ENCODE data around the gene PPP2R1B. TPM values are rescaled to one million over a fixed set of nuclear protein-coding genes. Genes with fewer than 3 reads are reported as not detected.

Gene PPP2R1B
- polyA plus RNA-seq (2011; rRNA removed): 24.7 and 26.3 TPM in 2 replicates
- polyA plus RNA-seq (2012; cell fraction: cytosol; rRNA removed): 10.4 and 10.6 TPM in 2 replicates
- polyA plus RNA-seq (2012; cell fraction: nucleus; rRNA removed): 7.3 and 11.7 TPM in 2 replicates
- polyA plus RNA-seq (2017; fragmentation: RNase III; extraction: RNeasy Plus Mini Kit Qiagen cat#74134 plus additional on column Dnase treatment): 16.9 to 18.6 TPM (median 17.9 TPM) in 3 replicates
- 28.0 and 31.2 TPM in 2 replicates for polyA minus RNA-seq (2011; rRNA and poly(A)+ RNA removed)

DNA sequence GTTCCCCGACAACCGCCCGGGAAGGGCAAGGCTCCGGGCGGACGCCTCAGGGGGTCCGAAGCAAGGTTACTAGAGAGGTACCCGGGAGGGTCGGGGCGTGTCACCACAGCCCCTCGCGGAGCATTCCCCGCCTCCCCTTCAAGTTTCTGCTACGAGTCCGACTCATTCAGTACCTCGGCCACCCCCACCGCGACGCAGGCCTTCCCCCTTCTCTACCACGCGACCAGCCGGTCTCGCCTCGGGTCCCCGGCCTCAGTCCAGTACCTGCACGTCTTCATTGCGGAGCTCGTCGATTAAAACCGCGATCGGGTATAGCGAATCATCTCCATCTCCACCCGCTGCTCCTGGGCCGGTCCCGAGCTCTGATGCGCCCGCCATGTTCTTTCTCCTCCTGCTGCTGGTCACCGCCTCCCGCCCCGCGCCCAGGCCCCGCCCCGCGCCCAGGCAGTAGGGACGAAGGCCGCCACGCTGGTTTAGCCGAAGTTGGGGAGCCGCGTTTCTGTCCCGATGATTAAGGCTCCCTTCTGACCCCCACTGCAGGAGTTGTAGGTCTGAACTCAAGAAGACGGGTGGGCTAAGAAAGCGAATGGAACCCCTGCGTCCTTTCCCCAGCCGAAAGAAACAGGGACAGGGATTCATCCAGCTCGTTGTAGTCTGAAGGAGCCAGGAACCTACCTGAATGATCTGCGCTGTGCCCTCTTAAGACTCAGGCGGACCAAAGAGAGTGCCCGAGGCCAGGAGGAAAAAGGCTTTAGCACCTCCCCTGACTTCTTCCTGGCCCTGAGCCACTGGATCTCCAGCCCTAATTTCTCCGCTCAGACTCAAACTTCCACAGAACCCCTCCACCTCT, at the start of gene PPP2R1B:
TSS of gene PPP2R1B (minus strand) at position 406 of the 850 bp plus-strand sequence. CDS start at position 378, 28 bp downstream.
- ChIA-PET POLR2A (interaction anchor here (0.6 to 1.4 kb wide), 6 partner anchors 11 to 164 kb away, joined by 3 to 4 read pairs (median 4); no protein-coding TSS in a partner anchor), CTCF (interaction anchor here (0.7 to 5.9 kb wide), 7 partner anchors 12 to 180 kb away, joined by 3 to 49 read pairs (median 5); no protein-coding TSS in a partner anchor)
- DNase-seq (ENCODE audit: low read depth in 1 of 2, low spot score in 1 of 2) (peak; percentile 62 to 82), FAIRE-seq (no peak), ATAC-seq (peak; percentile 96 to 97)
- H3K9me3 ChIP-seq: no peaks in the 10 kb centered on the region
- 2% methylated on average over 15 of the region's 61 CpGs for WGBS (ENCODE audit: missing lambda C conversion rate)
- H3K27ac ChIP-seq: peak within 1 kb of the TSS; percentile 79 to 94
- H3K4me1 ChIP-seq: peaks cover 13% of the 10 kb centered on the region; the same call in 1 of the 3 replicates
- peak within 1 kb of the TSS; percentile 99 for H3K4me2 ChIP-seq
- peak within 1 kb of the TSS; percentile 97 for H3K4me3 ChIP-seq
- TF ChIP-seq RFX5 (IDR thresholded peaks at IDR 0.05): no peak
- TF ChIP-seq HDAC2 (IDR thresholded peaks at IDR 0.05): no peak
- no peak for TF ChIP-seq HOXA7 (CRISPR knock-in tag; IDR thresholded peaks at IDR 0.05)
- TF ChIP-seq RAD21 (conservative IDR thresholded peaks at IDR 0.05 in 1 of 2, IDR thresholded peaks at IDR 0.05 in 1 of 2): no peak
- no peak for TF ChIP-seq EHMT2 (IDR thresholded peaks at IDR 0.05; ENCODE audit: low read depth)
- no peak for TF ChIP-seq CEBPB (IDR thresholded peaks at IDR 0.05)
- TF ChIP-seq, protein P1, sequence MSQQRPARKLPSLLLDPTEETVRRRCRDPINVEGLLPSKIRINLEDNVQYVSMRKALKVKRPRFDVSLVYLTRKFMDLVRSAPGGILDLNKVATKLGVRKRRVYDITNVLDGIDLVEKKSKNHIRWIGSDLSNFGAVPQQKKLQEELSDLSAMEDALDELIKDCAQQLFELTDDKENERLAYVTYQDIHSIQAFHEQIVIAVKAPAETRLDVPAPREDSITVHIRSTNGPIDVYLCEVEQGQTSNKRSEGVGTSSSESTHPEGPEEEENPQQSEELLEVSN (IDR thresholded peaks at IDR 0.05; ENCODE audit: borderline replicate concordance, low read depth): no peak; the same call in 1 of the 2 replicates
- TF ChIP-seq CBX2 (IDR thresholded peaks at IDR 0.05; ENCODE audit: borderline replicate concordance, low read depth): no peak
- no peak for TF ChIP-seq ZSCAN20 (CRISPR knock-in tag; IDR thresholded peaks at IDR 0.05)
- no peak for TF ChIP-seq PBX3 (IDR thresholded peaks at IDR 0.05)
- TF ChIP-seq POLR2A (IDR thresholded peaks at IDR 0.05; ENCODE audit: low read length): peak; percentile 82
- no peak for TF ChIP-seq SREBF2 (IDR thresholded peaks at IDR 0.05)
- TF ChIP-seq FOXS1 (CRISPR knock-in tag; IDR thresholded peaks at IDR 0.05): no peak
- TF ChIP-seq, protein P2, sequence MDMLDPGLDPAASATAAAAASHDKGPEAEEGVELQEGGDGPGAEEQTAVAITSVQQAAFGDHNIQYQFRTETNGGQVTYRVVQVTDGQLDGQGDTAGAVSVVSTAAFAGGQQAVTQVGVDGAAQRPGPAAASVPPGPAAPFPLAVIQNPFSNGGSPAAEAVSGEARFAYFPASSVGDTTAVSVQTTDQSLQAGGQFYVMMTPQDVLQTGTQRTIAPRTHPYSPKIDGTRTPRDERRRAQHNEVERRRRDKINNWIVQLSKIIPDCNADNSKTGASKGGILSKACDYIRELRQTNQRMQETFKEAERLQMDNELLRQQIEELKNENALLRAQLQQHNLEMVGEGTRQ (IDR thresholded peaks at IDR 0.05): no peak
- TF ChIP-seq PHF8 (IDR thresholded peaks at IDR 0.05; ENCODE audit: borderline replicate concordance, low read depth): peak; percentile 52
- no peak for TF ChIP-seq MYC (IDR thresholded peaks at IDR 0.05; ENCODE audit: borderline replicate concordance, low read length)
- no peak for TF ChIP-seq HOXB5 (CRISPR knock-in tag; IDR thresholded peaks at IDR 0.05)
- TF ChIP-seq FOSB (CRISPR knock-in tag; IDR thresholded peaks at IDR 0.05): no peak
- TF ChIP-seq, protein P3, sequence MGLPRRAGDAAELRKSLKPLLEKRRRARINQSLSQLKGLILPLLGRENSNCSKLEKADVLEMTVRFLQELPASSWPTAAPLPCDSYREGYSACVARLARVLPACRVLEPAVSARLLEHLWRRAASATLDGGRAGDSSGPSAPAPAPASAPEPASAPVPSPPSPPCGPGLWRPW (IDR thresholded peaks at IDR 0.05): no peak
- TF ChIP-seq FOSL2 (IDR thresholded peaks at IDR 0.05): no peak
- TF ChIP-seq FOSL2 (CRISPR knock-in tag; IDR thresholded peaks at IDR 0.05): no peak
- no peak for TF ChIP-seq BHLHE40 (IDR thresholded peaks at IDR 0.05; ENCODE audit: low read depth, low read length)
- TF ChIP-seq, protein P4, sequence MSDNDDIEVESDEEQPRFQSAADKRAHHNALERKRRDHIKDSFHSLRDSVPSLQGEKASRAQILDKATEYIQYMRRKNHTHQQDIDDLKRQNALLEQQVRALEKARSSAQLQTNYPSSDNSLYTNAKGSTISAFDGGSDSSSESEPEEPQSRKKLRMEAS (IDR thresholded peaks at IDR 0.05): peak; percentile 50
- TF ChIP-seq HEYL (CRISPR knock-in tag; IDR thresholded peaks at IDR 0.05): no peak
- TF ChIP-seq HMGXB4 (CRISPR knock-in tag; IDR thresholded peaks at IDR 0.05; ENCODE audit: borderline replicate concordance): no peak
- no peak for TF ChIP-seq EHF (CRISPR knock-in tag; IDR thresholded peaks at IDR 0.05)
- TF ChIP-seq POLR2AphosphoS2 (conservative IDR thresholded peaks at IDR 0.05; ENCODE audit: low read length): no peak
- no peak for TF ChIP-seq ELK1 (IDR thresholded peaks at IDR 0.05; ENCODE audit: low read depth, low read length)
- no peak for TF ChIP-seq JUNB (IDR thresholded peaks at IDR 0.05)
- TF ChIP-seq CBX8 (IDR thresholded peaks at IDR 0.05): no peak
- TF ChIP-seq TFCP2L1 (CRISPR knock-in tag; IDR thresholded peaks at IDR 0.05): no peak
- no peak for TF ChIP-seq CHD4 (IDR thresholded peaks at IDR 0.05; ENCODE audit: borderline replicate concordance)
- no peak for TF ChIP-seq HOXB13 (CRISPR knock-in tag; IDR thresholded peaks at IDR 0.05; ENCODE audit: low read depth)
- TF ChIP-seq, protein P5, sequence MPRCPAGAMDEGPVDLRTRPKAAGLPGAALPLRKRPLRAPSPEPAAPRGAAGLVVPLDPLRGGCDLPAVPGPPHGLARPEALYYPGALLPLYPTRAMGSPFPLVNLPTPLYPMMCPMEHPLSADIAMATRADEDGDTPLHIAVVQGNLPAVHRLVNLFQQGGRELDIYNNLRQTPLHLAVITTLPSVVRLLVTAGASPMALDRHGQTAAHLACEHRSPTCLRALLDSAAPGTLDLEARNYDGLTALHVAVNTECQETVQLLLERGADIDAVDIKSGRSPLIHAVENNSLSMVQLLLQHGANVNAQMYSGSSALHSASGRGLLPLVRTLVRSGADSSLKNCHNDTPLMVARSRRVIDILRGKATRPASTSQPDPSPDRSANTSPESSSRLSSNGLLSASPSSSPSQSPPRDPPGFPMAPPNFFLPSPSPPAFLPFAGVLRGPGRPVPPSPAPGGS (IDR thresholded peaks at IDR 0.05): peak; percentile 75; the same call in 1 of the 3 replicates

All from A549 (cell line).